ENCODE data around the gene MYRIP.

MYRIP gene

DNA sequence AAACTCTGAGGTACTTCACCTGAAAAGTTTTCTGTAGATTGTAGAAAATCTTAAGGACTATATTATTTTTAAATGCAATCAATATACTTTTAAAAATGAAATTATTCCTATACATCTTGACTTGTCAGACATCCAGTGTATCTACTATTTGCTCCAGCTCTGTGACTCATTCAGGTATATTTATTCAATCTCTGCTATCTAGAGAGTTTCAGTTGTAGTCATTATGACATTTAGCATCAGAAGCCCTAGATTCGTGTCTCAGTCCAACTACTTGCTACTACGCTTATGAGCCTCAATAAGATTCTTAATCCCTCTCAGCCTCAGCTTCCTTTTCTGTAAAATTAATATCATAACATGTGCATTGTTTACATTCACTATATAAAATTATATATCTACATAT lies 477.8 kb downstream of the MYRIP start:
- no peak for DNase-seq (ENCODE audit: low read depth in 2 of 2)

GRCh38 chr3:40290396-40290795 lies 481.0 kb downstream of the MYRIP start:
- no peak for DNase-seq (ENCODE audit: low read depth in 2 of 2)

DNA sequence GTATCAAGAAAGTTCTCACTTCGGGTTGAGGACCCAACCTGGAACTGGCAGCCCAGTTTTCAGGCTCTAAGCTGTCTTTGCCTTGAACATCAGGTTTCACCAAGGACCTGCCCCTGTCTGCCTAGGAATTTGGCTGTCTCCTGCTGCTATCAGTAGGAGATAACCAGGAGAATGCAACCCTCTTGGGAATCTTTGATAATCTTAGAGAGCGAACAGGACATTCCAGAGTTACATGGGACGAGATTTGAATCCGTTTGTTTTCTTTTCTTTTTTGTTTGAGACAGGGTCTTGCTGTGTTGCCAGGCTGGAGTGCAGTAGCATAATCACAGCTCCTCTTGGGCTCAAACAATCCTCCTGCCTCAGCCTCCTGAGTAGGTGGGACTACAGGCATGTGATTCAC lies 482.1 kb downstream of the MYRIP start:
- no peak for DNase-seq (ENCODE audit: low read depth in 2 of 2)

DNA sequence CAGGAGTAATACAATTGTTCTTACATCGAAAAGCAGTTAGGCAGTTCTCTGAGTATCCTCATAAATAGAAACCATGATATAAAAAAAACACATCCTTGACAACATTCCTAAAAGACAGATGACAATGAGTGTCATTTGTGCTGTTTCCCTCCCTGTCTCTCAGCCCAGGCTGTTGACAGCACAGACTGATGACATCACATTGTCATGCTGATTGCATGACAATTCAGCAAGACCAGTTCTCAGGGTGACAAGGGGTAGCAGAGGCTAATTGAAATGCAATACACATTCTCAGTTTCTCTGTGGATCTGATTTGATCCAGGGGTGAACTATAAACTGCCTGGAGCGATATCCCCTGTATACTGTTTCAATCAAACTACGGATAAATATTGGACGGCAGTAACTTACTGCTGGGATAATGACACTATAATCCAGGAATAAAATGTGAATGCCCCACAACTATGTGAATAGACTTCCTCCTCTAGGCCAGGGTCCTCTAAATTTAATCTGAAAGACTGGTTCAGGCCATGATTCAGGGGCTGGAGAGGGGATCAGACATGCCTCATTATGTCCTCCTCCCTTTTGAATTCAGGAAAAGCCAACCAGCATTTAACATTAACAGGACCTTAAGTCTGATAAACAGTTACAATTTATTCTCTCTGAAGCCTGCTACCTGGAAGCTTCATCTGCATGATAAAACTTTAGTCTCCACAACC lies 483.4 kb downstream of the MYRIP start:
- no peak for DNase-seq (ENCODE audit: low read depth in 2 of 2)

DNA sequence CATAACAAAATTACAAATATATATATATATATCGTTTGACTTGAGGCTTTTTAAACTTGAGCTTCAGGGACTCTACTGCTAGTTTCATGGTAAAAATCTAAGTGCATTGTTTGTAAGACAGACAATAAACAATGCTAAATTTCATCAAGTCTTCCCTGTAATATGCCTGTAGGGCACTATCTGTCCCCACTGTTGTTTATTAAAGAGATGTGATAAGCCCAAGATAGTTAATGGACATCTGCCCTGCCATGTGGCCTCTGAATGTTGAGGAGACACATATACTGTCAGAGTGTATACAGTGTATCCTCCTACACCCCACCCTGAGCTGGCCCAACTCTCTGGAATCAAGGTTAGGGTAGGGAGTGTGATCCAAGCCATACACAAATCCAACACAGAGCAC lies 485.0 kb downstream of the MYRIP start:
- no peak for DNase-seq (ENCODE audit: low read depth in 2 of 2)

- DNase-seq (ENCODE audit: low read depth in 2 of 2): no peak
Measured at GRCh38 chr3:40298075-40298474, 488.7 kb downstream of the MYRIP start.

- DNase-seq (ENCODE audit: low read depth in 2 of 2): no peak
Measured at GRCh38 chr3:40299130-40299720, 489.8 kb downstream of the MYRIP start.

DNA sequence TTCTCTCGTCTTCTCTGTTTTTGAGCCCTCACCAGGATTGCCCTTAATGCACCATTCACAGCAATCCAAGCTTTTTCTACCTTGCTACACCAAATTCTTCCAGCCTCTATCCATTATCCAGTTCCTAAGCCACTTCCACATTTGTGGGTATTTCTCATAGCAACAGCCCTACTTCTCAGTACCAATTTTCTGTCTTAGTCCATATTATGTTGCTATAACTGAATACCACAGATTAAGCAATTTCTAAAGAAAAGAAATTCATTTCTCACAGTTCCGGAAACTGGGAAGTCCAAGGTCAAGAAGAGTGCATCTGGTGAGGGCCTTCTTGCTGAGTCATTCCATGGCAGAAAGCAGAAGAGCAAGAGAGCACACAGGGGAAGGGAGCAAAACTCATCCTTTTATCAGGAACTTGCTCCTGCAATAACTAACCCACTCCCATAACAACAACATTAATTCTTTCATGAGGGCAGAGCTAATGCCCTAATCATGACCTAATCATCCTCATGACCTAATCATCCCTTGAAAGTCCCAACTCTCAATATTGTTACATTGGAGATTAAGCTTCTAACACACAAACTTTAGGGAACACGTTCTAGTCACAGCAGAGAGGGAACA lies 490.4 kb downstream of the MYRIP start:
- no peak for DNase-seq (ENCODE audit: low read depth in 2 of 2)

- DNase-seq (ENCODE audit: low read depth in 2 of 2): no peak
Measured at GRCh38 chr3:40302784-40303183, 493.4 kb downstream of the MYRIP start.

DNA sequence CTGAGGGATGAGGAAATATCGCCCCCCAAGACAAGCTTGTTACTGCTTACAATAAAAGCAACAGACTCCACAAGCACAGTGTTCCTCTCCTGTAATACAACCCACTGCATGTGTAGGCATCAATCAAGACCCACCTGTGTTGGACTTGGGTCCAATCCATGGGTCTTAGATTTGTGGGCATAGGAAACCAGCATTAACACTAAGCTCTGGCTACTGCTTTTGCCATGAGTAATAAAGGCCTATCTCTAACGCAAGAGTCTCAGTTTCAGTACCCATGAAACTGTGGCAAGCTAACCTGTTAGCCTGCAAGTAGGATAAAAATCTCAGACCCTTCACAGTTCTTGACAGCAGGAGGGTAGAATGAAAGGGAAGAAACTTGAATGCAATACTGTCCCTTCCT lies 494.9 kb downstream of the MYRIP start:
- no peak for DNase-seq (ENCODE audit: low read depth in 2 of 2)

DNA sequence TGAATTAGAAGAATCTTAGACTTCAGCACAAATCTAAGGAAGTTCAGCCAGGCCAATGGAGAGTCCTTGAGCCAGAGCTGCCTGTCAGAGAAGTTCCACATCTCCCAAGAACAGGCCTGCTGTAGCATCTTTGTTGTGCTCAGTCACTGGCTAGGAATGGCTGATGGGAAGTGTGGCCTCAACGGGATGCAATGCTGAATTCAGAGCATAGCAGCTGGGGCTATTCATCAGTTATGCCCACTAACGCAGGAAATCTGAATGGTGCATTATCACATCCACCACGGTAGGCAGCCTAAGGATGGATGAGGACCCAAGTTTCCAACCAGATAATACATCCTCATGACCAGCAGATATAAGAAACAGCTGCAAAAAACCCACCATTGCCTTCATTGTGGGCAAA lies 496.9 kb downstream of the MYRIP start:
- no peak for DNase-seq (ENCODE audit: low read depth in 2 of 2)

DNA sequence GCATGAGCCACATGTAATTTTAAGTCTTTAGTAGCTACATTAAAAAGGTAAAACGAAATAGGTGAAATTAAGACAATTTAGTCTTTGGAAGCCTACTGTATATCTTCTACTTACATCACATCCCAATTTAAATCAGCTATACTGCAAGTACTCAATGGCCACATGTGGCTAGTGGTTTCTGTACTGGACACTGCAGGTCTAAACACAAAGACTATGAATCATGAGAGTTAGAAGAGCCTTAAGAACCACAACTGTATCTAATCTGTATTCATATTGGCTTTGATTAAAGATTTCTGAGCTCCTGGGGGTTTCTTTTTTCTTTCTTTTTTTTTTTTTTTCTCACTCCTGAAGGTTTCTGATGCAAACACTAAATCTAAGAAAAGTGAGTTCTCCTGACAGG lies 497.8 kb downstream of the MYRIP start:
- DNase-seq (ENCODE audit: low read depth in 2 of 2): no peak

- peak in 1 of 2 donors; percentile 4 for DNase-seq (ENCODE audit: low read depth in 2 of 2)
Measured at GRCh38 chr3:40308725-40309417, 499.5 kb downstream of the MYRIP start.

DNA sequence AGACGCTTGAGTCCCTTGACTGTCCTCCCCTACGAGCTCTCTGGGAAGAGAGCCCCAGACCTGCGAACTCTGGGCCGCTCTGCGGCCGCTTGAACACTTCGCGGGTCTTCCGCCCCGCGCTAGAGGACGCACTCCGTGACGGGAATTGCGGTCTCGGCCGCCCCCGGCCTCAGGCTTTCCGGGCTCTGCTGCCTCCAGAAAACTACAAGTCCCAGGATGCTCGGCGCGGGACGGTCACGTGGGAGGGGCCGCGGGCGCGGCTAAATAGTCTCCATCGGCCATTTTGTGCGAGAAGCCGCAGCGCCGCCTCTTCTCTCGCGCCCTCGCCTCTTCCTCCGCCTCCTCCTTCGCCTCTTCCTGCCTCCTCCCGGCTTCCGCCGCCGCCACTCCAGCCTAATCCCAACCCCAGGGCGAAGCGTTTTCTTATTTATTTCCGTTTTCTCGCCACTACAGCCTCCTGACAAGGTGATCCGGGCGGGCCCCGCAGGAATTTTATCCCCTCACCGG lies 500.1 kb downstream of the MYRIP start, which contains the start of gene EIF1B:
EIF1B (plus strand) TSS at position 290 of the 507 bp plus-strand sequence. CDS start 235 bp downstream, outside the sequence.
- DNase-seq (ENCODE audit: low read depth in 2 of 2): peak; percentile 97 to 98
